ENCODE measurements around the gene DDIAS. TPM values are rescaled to one million over a fixed set of nuclear protein-coding genes. Genes with fewer than 3 reads are reported as not detected.
"Not testable (repeated sequence)": the region's sequence is repeated elsewhere in the genome, so short reads cannot be mapped to it uniquely, and the experiment has no call there.

The DDIAS gene
- total RNA-seq, 4 donors from 2014 or later, result 0.67 to 2.1 (median 1.1) TPM

GRCh38 chr11:82906931-82907330 lies 5.4 kb downstream of the DDIAS start:
- no peak for DNase-seq
- H3K4me1 ChIP-seq, result peaks cover 2% of the 10 kb centered on the region in 2 donors
- H3K4me3 ChIP-seq, result no peak overlapping the region
- intact Hi-C loops (cut with DNase I; ENCODE audit: low total_unique reads) (loop anchor here (1.0 to 10.0 kb wide), 2 partner anchors 168 to 343 kb away; partner anchors contain the start of gene RAB30), in situ Hi-C loops (cut with MboI; ENCODE audit: low sequenced_read_pairs in 4 of 4) (loop anchor here (5.0 to 25.0 kb wide), 6 partner anchors 168 to 348 kb away; partner anchors contain the start of genes ANKRD42 (in 2 of the 4) and RAB30 (in 1 of the 4))
- H3K27me3 ChIP-seq, result no peaks in the 10 kb centered on the region
- no peaks in the 10 kb centered on the region for H3K36me3 ChIP-seq
- no peak overlapping the region for H3K27ac ChIP-seq
- TF ChIP-seq, protein P1, sequence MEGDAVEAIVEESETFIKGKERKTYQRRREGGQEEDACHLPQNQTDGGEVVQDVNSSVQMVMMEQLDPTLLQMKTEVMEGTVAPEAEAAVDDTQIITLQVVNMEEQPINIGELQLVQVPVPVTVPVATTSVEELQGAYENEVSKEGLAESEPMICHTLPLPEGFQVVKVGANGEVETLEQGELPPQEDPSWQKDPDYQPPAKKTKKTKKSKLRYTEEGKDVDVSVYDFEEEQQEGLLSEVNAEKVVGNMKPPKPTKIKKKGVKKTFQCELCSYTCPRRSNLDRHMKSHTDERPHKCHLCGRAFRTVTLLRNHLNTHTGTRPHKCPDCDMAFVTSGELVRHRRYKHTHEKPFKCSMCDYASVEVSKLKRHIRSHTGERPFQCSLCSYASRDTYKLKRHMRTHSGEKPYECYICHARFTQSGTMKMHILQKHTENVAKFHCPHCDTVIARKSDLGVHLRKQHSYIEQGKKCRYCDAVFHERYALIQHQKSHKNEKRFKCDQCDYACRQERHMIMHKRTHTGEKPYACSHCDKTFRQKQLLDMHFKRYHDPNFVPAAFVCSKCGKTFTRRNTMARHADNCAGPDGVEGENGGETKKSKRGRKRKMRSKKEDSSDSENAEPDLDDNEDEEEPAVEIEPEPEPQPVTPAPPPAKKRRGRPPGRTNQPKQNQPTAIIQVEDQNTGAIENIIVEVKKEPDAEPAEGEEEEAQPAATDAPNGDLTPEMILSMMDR (IDR thresholded peaks at IDR 0.05 in 4 of 5, conservative IDR thresholded peaks at IDR 0.05 in 1 of 5), result no peak
- TF ChIP-seq POLR2A (IDR thresholded peaks at IDR 0.05), result no peak
- H3K9me3 ChIP-seq, result no peaks in the 10 kb centered on the region
- ATAC-seq, result no peak

GRCh38 chr11:82907371-82907770 lies 5.8 kb downstream of the DDIAS start:
- no peaks in the 10 kb centered on the region for H3K4me1 ChIP-seq
- no peak for DNase-seq
- no peak overlapping the region for H3K27ac ChIP-seq
- in situ Hi-C loops (cut with MboI; ENCODE audit: low sequenced_read_pairs in 4 of 4) (loop anchor here (5.0 to 25.0 kb wide), 6 partner anchors 167 to 347 kb away; partner anchors contain the start of genes ANKRD42 (in 2 of the 4) and RAB30 (in 1 of the 4)), intact Hi-C loops (cut with DNase I; ENCODE audit: low total_unique reads) (loop anchor here (10.0 kb wide), 1 partner anchor 167 kb away; the partner anchor contains the start of gene RAB30)
- H3K4me3 ChIP-seq, result no peak overlapping the region
- no peak for TF ChIP-seq POLR2A (IDR thresholded peaks at IDR 0.05)
- TF ChIP-seq, protein P1 (IDR thresholded peaks at IDR 0.05 in 4 of 5, conservative IDR thresholded peaks at IDR 0.05 in 1 of 5), result no peak
- no peaks in the 10 kb centered on the region for H3K36me3 ChIP-seq
- H3K9me3 ChIP-seq, result no peaks in the 10 kb centered on the region
- no peak for ATAC-seq
- H3K27me3 ChIP-seq, result no peaks in the 10 kb centered on the region

DNA sequence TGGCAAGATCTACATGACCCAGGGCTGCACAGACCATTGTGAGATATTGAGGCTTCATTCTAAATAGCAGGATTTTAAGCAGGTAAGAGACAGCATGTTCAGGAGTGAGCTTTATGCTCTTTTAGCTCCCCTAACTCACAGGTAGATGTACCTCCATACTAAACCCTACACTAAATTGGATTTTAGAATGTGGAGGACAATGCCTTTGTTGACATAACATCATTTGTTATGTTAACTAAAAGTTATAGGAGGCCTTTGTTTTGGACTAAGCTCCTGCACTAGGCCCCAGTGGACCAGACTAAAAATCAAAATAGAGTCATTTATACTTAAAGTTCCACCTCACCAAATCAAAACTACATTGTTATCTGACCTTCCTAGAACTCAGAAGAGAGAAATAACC lies 6.8 kb downstream of the DDIAS start:
- intact Hi-C loops (cut with DNase I; ENCODE audit: low total_unique reads), result loop anchor here (10.0 kb wide), 1 partner anchor 166 kb away; the partner anchor contains the start of gene RAB30
- in situ Hi-C loops (cut with MboI; ENCODE audit: low sequenced_read_pairs in 4 of 4), result loop anchor here (5.0 to 25.0 kb wide), 6 partner anchors 166 to 346 kb away; partner anchors contain the start of genes ANKRD42 (in 2 of the 4) and RAB30 (in 1 of the 4)

DNA sequence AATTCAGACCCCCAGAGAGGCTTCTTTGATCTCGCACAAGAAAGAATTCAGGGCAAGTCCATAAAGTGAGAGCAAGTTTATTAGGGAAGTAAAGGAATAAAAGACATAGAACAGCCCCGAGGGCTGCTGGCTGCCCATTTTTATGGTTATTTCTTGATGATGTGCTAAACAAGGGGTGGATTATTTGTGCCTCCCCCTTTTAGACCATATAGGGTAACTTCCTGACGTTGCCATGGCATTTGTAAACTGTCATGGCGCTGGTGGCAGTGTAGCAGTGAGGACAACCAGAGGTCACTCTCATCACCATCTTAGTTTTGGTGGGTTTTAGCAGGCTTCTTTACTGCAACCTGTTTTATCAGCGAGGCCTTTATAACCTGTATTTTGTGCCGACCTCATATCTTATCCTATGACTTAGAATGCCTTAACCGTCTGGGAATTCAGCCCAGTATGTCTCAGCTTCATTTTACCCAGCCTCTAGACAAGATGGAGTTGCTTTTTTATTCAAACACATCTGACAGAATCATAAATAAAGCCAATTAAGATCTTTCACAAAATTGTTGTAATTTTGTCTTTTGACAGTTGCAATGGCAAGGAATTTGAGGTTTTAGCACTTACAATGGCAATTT lies 7.6 kb downstream of the DDIAS start:
- Histone ChIP-seq H3K27ac (no peak overlapping the region), H3K9me3 (no peaks in the 10 kb centered on the region), H3K4me1 (no peaks in the 10 kb centered on the region), H3K27me3 (no peaks in the 10 kb centered on the region), H3K4me3 (no peak overlapping the region), H3K36me3 (no peaks in the 10 kb centered on the region)
- intact Hi-C loops (cut with DNase I; ENCODE audit: low total_unique reads), result loop anchor here (10.0 kb wide), 1 partner anchor 166 kb away; the partner anchor contains the start of gene RAB30
- in situ Hi-C loops (cut with MboI; ENCODE audit: low sequenced_read_pairs in 4 of 4), result loop anchor here (5.0 to 25.0 kb wide), 6 partner anchors 166 to 346 kb away; partner anchors contain the start of genes ANKRD42 (in 2 of the 4) and RAB30 (in 1 of the 4)
- DNase-seq (no peak), ATAC-seq (no peak)
- TF ChIP-seq, protein P1 (IDR thresholded peaks at IDR 0.05 in 4 of 5, conservative IDR thresholded peaks at IDR 0.05 in 1 of 5), result no peak
- TF ChIP-seq POLR2A (IDR thresholded peaks at IDR 0.05), result no peak

More for the DNA sequence above, 6.8 kb downstream of the DDIAS start:
- no peaks in the 10 kb centered on the region for H3K9me3 ChIP-seq
- no peak overlapping the region for H3K27ac ChIP-seq
- H3K4me1 ChIP-seq, result no peaks in the 10 kb centered on the region
- TF ChIP-seq POLR2A (IDR thresholded peaks at IDR 0.05), result no peak
- TF ChIP-seq, protein P1 (IDR thresholded peaks at IDR 0.05 in 4 of 5, conservative IDR thresholded peaks at IDR 0.05 in 1 of 5), result no peak
- H3K36me3 ChIP-seq, result no peaks in the 10 kb centered on the region
- no peaks in the 10 kb centered on the region for H3K27me3 ChIP-seq
- H3K4me3 ChIP-seq, result no peak overlapping the region
- DNase-seq (no peak), ATAC-seq (no peak)

DNA sequence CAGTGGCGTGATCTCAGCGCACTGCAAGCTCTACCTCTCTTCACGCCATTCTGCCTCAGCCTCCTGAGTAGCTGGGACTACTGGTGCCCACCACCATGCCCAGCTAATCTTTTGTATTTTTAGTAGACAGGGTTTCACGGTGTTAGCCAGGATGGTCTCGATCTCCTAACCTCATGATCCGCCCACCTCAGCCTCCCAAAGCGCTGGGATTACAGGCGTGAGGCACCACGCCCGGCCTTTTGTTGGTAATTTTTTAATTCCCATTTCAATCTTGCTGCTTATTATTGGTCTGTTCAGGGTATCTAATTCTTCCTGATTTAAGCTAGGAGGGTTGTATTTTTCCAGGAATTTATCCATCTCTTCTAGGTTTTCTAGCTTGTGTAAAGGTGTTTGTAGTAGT lies 18.2 kb downstream of the DDIAS start:
- H3K4me3 ChIP-seq, H3K9me3 ChIP-seq, DNase-seq, H3K36me3 ChIP-seq, H3K4me1 ChIP-seq, ATAC-seq, H3K27ac ChIP-seq, H3K27me3 ChIP-seq: not testable (repeated sequence)
- in situ Hi-C loops (cut with MboI; ENCODE audit: low sequenced_read_pairs in 4 of 4) (loop anchor here in 3 of 4 donors (10.0 to 25.0 kb wide), 3 partner anchors 155 to 318 kb away; partner anchors contain the start of gene RAB30 (in 1 of the 3)), intact Hi-C loops (cut with DNase I; ENCODE audit: low total_unique reads) (loop anchor here (10.0 kb wide), 1 partner anchor 55 kb away; no protein-coding TSS in a partner anchor)

- DNase-seq, H3K27ac ChIP-seq: not testable (repeated sequence)
- intact Hi-C loops (cut with DNase I; ENCODE audit: low total_unique reads), result loop anchor here (10.0 kb wide), 1 partner anchor 55 kb away; no protein-coding TSS in a partner anchor
These were observed 18.7 kb downstream of the DDIAS start for GRCh38 chr11:82920227-82920626.

More at GRCh38 chr11:82920227-82920626, 18.7 kb downstream of the DDIAS start:
- not testable (repeated sequence) for H3K36me3 ChIP-seq, H3K4me1 ChIP-seq, ATAC-seq, H3K27me3 ChIP-seq, H3K4me3 ChIP-seq, H3K9me3 ChIP-seq
- in situ Hi-C loops (cut with MboI; ENCODE audit: low sequenced_read_pairs in 4 of 4), result loop anchor here in 3 of 4 donors (10.0 to 25.0 kb wide), 3 partner anchors 155 to 317 kb away; partner anchors contain the start of gene RAB30 (in 1 of the 3)

All from gastrocnemius medialis (tissue), 4 donors.